IPS DF 19.7 (cell line): Measurements from ENCODE around the gene KMT5B.

Experiments used
- DNase-seq: peaks from one replicate; pipeline ENCODE4 v3.0.0-alpha.2; 2013; ENCODE audit warnings: low read depth, low spot score

The KMT5B gene

DNA sequence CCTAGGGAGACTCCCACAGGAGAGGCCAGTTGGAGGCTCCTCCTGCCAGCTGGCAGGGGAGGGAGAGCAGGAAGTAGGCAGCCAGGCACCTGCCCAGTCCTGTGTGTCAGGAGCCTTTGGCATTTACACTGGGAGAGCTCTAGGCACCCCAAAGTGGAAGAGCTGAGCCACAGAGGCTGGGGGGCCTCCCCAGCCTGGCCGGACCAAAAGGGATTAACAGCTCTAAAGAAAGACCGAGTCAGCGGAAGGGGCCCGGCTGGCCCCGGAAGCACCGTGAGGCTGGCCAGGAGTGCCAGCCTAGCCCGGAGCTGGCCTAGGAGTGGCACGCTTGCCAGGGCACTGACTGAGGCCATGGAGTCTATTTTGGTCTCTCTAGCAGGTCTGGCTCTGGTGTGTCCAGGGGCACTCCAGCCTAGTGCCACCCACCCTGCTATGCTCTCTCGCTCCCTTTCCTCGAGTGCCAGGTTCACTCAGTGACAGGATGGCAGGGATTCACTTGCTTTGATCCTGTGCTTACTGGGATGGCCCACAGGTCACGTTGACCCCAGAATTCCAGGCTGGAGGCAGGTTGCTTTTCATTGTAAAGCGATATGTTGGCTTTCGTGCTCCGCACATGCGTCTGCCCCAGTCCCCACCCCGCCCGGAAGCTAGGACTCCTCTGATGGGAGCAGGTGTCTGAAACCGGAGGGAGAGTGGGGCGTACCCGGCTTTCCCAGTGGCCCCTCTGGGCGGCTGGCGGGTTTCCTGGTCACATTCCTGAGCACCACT, 3.3 kb upstream of the KMT5B start:
- DNase-seq = no peak

DNA sequence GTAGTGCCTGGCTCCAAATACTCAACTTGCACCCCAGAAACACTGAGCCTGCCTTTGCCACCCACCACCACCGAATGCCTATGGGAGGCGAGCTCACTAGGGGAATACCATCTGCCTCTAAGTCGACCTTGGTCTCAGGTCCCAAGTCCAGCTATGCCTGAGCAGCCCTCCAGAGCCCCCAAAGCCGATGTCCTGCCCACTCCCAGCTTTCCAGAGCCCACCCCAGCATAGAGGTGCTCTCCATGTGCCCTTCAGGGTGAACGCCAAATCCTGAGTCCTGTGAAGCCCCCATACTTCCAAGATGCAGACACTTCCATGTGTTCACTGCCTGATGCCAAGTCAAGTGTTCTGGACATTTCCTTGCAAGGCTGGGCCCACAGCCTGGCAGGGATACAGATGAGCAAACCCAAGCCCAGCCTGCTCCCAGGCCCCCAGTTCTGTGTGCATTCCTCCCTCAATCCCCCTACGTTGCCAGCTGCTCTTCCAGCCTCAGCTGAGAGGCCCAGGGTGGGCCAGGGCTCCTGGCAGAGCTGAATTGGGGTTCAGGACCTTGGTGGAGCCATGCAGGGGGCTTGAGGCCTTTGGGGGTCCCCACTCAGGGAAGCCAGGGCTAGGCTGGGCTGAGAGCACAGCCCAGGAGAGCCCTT, 2.6 kb upstream of the KMT5B start:
- no peak for DNase-seq

DNA sequence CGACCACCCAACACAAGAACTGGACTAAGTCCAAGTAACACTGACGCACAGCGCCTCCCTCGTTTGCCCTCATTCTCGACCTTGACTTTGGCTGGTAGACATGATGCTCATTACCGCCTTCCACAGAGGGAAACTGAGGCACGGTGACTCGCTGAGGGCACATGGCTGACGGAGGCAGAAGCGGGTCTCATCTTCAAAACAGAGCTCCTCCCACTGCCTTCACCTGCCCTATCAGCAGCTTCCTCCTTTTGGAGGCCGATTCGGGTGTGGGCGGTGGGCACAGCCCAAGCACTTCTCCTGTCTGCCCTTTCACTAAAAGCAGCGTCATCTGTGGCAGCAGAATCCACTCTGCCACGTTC, 2.0 kb upstream of the KMT5B start:
- no peak for DNase-seq

DNA sequence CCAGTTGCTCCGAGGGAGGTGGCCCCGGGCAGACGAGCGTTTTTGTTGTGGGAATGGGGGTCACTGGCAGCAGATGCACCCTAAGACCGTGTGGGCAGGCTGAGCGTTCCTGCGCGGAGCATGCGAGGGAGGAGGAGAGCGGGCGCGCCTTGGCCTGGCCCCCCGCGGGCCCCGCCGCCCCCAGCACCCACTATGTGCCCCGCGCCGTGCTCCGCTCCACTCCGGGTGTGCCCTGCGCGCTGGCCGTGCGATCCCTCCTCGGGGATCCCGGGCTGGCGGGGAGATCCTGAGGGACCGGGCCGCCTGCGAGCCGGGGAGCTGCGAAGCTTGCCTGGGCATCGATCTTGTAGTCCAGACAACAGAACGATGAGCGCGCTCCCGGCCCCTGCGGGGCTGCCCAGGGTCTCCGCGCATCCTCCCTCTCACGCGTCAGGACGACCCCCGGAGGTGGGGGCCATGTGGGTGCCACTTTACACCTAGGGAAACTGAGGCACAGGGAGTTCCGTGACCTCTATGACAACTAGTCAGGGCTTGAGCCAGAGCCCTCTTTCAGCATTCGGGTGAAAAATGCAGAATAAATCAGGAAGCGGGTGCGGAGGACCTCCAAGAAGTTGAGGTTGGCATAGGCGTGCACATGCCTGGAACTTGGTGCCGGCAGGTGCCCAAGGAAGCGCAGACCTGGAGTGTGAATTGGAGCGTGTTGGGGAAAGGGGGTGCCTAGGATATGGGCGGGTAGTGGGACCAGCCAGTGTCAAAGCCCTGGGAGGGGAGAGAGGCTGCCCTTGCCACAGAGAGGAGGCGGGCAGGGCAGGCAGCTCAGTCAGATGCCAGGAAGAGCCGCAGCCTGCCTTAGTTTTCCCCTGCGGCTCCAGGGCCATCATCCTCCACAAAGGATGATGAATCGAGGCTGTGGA, 1.3 kb upstream of the KMT5B start:
- no peak for DNase-seq

DNA sequence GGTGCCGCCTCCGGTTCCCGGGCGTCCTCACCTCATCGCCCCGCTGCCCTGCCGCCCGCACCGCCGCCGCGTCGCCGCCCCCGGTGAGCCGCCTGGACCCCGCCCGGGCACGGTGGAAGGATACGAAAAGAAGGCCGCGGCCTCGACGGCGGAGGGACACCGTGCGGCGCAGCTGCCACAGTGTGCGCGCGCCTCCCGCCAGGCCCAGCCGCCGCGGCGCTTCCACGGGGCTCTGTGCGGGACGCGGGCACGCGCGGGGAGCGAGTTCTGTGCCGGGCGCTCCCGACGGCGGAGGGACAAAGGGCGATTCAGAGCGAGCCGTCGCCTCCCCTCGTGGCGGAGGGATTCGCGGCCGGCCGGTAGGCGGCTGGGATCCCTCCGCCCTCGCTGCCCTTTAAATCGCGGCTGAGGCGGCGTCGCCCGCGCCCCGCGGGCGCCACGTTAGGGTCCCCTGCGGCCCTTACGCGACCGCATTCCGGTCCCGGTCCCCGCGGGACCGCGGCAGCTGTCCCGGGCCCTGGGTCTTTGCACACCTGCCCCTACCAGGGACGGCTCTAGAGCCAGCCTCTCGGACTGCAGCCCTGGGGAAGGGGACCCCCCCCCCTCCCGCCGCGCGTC, 568 bp upstream of the KMT5B start:
- DNase-seq = peak; percentile 30

DNA sequence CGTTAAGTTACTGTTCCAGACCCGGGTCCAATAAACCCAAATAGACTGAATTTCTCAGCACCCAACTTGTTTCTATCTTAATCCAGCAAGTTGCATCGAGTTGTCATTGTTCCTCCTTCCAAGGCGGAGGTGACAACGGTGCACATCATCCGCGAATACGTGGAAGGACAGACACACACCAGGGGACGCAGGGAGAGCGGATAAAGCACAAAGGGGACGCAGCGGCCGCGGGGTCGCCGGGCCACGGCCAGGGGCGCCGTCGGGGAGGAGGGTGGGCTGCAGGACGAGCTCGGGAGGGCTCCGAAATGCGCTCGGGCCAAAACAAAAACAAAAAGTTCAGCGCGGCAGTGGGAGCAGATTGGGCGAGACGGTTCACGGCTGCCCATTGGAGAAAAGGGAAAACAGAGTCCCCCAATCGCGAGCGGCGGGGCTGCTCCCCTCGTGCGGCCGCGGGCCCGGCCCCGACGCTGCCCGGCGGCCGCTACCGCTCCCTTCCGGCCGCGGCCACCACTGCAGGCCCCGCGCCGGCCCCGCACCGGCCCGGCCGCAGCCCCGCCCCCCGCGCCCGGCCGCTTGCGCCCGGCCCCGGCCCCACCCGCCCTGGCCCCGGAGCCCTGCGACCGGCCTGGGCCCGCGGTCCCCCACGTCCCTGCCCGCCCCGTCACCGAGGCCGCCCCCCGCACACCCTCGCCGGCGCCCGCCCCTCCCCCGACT, 518 bp downstream of the KMT5B start:
- DNase-seq = no peak

DNA sequence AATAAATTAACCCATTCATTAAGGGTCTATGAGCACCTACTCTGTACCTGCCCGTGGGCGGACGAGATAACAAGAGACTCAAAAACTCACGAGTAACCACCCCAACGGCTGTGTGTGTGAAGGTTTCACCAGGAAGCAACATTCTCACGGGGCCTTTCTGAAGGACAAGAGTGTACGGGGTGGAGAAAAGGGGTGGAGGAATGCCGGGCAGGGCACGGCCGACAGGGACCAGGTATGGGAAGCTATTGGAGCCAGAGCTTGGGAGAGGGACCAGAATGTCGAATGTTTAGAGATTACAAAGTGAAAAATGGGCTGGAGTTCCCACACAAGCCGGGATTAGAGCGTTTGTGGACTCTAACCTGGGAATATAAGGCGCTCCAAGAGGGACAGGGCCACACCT, 1.6 kb downstream of the KMT5B start:
- no peak for DNase-seq

DNA sequence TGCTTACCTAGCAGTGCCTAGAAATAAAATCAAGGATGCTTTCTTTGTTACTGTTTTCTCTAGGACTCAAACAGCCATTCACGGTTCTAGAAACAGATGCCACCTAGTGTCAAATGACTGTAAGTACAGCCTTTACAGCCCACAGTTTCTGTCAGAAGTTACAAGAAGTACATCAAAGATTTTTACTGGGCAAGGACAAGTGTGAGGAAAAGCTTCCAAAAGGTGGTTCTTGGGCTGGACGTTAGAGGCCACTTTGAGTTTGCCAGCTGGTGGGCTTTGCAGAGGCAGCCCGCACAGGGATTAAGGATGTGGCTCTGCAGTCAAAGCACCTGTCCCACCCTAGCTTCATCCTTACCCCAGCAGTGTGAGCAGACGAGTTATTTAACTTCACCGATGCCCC, 6.9 kb downstream of the KMT5B start:
- DNase-seq = peak; percentile 45

DNA sequence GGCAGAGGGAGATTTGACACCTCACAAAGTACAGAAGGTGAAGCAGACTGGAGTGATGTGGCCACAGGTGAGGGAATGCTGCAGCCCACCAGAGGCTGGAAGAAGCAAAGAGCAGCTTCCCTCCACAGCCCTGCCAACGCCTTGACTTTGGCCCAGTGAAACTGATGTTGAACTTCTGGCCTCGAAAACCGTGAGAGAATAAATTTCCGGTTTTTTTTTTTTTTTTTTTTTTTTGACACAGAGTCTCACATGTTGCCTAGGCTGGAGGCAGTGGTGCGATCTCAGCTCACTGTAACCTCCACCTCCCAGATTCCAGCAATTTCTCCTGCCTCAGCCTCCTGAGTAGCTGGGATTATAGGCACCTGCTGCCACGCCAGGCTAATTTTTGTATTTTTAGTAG, 8.7 kb downstream of the KMT5B start:
- DNase-seq = no peak

DNA sequence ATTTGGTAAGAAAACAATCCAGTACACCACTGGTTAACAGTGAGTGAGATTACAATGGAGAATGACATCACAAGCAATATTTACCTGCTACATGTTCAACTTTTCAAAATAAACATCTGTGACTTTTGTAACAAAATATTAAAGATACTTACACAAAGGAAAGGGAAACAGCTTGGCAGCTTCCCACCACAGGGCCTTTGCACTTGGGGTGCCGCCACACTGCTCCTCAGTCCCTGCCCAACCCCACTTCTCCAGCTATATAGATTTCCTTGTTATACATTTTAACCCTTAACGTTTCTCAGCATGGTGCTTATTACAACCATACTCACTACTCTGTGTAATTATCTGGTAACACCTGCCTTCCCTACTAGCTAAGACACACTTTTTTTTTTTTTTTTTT, 10.9 kb downstream of the KMT5B start:
- no peak for DNase-seq

DNA sequence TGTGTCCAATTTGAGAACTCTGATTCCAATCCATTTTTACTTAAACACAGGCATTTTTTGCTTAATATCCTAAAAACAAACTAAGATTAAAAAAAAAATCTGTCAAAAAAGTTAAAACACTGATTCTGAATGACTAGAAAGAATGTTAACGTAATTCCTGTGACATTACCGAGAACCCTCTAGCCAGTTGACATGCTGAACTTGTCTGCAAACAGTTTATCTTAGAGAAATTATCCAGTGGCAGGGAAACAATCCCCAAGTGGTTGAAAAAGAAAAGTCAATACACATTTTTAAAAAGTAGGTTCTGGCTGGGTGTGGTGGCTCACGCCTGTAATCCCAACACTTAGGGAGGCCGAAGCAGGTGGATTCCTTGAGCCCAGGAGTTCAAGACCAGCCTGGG, 11.6 kb downstream of the KMT5B start:
- no peak for DNase-seq

DNA sequence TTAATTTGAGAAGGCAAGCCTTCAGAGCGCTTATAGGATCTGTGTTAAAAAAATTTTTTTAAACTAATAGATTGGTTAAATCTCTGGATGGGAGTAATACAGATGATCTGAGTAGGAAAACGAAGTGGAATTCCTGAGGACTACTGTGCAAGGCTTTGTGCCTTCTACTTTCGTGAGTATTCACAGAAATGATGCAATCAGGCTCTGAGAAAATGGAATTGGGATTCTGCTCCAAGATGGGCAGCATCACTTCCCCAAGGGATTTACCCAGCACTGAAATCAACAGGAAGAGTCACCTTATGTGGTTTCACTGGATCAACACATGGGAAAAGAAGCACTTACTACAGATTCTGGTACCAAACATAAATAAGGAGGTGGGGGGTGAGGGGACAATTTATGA, 12.5 kb downstream of the KMT5B start:
- no peak for DNase-seq

DNA sequence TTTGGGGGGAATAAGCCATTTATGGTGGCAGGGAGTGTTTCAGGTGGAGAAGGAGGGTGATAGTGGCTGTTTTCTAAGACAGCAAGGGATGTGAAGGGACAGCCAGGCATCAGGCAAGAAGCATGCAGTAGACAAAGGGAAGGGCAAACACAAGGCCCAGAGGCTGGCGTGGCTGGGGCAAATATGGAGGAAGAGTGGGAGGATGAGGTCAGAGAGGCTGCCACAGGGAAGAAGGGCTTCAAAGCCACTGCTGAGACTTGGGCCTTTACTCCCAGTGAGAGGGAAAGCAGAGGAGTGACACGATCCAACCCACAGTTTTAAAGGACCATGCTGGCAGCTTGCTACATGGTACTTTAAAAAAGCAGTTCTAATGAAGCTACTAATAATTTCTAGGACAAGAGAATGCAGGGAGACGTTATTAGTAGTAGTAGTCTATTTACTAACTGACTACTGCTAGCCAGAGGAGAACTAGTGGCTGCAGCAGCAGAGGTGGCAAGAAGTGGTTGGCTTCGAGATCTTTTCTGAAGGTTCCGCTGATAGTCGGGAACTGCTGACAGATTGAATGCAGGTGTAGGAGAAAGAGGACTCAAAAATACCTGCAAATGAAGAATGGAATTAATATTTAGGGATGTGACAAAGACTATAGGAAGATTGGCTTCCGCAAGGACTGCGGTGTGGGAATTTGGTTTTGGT, 13.7 kb downstream of the KMT5B start:
- DNase-seq = no peak

DNA sequence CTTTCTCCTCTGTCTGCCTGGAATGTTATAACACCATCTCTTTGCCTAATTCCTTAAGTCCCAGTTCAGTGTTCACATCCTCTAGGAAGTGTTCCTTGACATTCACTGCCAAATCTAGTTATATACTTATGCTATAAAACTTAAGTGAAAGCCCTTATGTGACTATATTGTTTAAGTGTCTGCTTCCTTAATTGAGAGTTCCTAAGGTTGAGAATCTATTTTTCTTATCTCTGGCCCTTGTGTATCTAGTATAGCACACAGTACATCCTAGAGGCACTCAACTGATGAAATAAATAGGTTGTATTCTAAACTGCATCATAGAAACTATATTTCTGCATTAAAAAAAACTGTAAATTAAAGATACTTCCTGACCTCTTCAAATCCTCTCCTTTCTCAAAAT, 16.9 kb downstream of the KMT5B start:
- no peak for DNase-seq

DNA sequence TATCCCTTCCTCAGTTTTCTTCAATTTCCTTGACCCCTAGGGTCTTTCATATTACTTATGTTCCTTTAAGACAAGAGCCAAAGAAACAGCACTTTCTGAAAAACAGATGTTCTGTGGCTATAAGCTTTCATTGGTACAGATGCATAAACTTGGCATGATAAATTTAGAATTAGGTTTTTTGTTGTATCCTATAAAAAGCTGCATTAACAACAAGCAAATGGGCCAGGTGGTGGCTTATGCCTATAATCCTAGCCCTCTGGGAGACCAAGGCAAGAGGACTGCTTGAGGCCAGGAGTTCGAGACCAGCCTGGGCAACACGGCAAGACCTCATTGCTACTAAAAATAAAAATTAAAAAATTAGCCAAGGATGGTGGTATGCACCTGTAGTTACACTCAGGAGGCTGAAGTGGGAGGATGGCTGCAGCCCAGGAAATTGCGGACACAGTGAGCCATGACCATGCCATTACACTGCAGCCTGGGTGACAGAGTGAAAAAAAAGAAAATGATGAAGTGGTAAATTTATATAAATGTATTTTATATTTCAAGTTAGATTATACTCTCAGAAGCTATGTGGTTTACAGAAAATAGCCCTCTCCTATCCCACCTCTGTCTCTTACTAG, 18.3 kb downstream of the KMT5B start:
- DNase-seq = no peak

DNA sequence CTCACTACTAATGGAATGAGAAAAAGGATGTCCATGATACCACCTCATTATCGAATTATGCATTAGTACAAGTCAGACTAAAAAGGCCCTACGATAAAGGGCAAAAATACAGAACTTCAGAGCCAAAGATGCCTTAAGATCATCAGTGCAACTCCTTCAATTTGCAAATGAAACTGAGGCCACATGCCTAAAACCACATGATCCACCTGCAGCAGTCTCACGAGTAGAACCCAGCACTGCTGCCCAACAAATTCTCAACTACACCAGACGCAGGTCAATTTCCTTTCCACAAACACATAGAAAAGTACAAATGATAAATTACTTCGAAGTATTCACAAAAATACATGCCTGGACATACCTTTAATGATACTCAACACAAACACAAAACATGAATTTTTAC, 20.1 kb downstream of the KMT5B start:
- no peak for DNase-seq

DNA sequence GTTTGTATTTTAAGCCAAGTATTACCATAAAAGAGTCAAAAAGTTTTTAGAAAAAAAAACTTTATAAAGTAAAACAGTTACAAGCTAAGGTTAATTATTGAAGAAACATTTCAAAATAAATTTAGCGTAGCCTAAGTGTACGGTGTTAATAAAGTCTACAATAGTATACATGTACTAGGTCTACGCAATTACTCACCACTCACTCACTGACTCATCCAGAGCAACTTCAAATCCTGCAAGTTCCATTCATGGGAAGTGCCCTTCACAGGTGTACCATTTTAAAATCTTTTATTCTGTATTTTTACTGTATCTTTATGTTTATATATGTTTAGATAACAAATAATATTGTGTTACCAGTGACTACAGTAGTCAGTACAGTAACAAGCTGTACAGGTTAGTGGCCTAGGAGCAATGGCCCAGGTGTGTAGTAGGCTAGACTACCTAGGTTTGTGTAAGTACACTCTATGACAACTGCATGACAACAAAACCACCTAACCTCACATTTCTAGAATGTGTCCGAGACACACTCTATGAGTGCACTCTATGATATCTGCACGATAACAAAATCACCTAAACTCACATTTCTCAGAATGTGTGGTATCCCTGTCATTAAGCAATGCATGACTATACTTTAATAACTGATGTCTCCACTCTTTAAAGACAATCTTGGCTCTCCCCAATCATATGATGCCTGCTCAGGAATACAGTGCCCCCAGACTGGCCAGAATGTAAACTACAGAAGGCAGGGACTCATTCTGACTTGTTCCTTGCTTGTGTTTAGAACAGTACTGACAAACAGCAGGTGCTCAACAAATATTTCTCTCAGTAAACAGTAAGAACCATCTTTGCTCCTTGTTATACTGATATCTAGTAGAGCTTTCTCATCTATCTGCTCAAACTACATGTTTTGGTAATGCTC, 21.2 kb downstream of the KMT5B start:
- DNase-seq = no peak

DNA sequence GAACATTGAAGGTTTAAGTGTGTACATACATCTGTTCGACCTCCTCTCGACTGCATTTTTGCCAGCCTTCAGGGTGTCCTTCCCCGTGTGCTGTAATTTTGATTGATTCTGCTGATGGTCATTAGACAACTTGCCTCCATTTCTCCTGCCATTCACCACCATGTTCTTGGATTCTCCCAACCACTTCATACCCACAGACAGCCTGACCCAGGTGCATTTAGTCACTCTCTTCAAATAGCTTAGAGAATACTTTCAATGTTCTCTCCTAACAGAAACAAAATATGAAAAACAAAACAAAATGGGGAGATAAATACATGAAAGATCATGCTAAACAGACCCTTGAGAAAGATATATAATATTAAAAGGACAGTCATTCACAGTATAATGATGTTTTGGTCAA, 23.2 kb downstream of the KMT5B start:
- no peak for DNase-seq

DNA sequence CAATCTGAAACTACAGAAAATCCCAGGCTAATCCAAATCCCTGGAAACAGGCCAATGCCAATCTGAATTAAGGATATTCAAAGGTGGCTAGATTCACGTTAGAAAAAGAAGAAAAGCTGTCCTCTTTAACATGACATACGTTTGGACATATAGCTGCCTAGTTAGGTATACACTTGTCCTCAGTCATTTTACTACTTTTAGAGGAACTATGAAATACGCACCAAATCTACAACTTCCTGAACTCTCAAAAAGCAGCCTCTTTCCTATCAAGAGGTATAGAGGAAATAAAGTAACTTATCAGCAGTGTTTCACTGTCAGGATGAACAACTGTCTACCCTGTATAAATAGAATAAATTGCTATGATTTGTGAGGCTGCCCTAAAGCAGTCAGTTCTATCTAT, 24.0 kb downstream of the KMT5B start:
- no peak for DNase-seq
